Activated T-helper 17 cell treated with anti-CD3 and anti-CD28 coated beads, Interleukin-2, amount 50 U/mL, for 72 hours (primary cell): ENCODE data around the gene RBM20. TPM values are rescaled to one million over a fixed set of nuclear protein-coding genes. Genes with fewer than 3 reads are reported as not detected.

Source experiments
- ATAC-seq: fragments of 150-1000 bp; cut with Tn5 transposase; replicated peaks from 2 replicates; pipeline ENCODE4 v1.10.0; 2021; ENCODE audit warnings: mild to moderate bottlenecking, moderate library complexity
- H3K27ac Mint-ChIP-seq: one replicate; pipeline ENCODE4 v1.8.0; 2022; ENCODE audit warnings: mixed read lengths
- H3K27me3 Mint-ChIP-seq: one replicate; pipeline ENCODE4 v1.8.0; 2022; ENCODE audit warnings: mixed read lengths
- H3K36me3 Mint-ChIP-seq: one replicate; pipeline ENCODE4 v1.8.0; 2022; ENCODE audit warnings: low read depth, mild to moderate bottlenecking, mixed read lengths
- H3K4me1 Mint-ChIP-seq: one replicate; pipeline ENCODE4 v1.8.0; 2022; ENCODE audit warnings: mixed read lengths
- H3K4me3 Mint-ChIP-seq: one replicate; pipeline ENCODE4 v1.8.0; 2022; ENCODE audit warnings: mild to moderate bottlenecking, mixed read lengths
- H3K9me3 Mint-ChIP-seq: one replicate; pipeline ENCODE4 v1.8.0; 2022; ENCODE audit warnings: mixed read lengths
- total RNA-seq, 2 donors: library from RNA; stranded (reverse); gene quantifications; one replicate each; pipeline ENCODE4 v1.2.3, GENCODE V29; 2022

Gene RBM20
- total RNA-seq, 2 donors from 2014 or later, result 0.16 TPM; not detected in 1

GRCh38 chr10:110817614-110818013 lies 173.5 kb downstream of the RBM20 start:
- no peak for ATAC-seq
- Mint-ChIP-seq H3K4me1 (peaks cover 18% of the 10 kb centered on the region), H3K36me3 (no peaks in the 10 kb centered on the region), H3K9me3 (no peaks in the 10 kb centered on the region), H3K27me3 (no peaks in the 10 kb centered on the region), H3K27ac (no peak overlapping the region), H3K4me3 (no peak overlapping the region)

DNA sequence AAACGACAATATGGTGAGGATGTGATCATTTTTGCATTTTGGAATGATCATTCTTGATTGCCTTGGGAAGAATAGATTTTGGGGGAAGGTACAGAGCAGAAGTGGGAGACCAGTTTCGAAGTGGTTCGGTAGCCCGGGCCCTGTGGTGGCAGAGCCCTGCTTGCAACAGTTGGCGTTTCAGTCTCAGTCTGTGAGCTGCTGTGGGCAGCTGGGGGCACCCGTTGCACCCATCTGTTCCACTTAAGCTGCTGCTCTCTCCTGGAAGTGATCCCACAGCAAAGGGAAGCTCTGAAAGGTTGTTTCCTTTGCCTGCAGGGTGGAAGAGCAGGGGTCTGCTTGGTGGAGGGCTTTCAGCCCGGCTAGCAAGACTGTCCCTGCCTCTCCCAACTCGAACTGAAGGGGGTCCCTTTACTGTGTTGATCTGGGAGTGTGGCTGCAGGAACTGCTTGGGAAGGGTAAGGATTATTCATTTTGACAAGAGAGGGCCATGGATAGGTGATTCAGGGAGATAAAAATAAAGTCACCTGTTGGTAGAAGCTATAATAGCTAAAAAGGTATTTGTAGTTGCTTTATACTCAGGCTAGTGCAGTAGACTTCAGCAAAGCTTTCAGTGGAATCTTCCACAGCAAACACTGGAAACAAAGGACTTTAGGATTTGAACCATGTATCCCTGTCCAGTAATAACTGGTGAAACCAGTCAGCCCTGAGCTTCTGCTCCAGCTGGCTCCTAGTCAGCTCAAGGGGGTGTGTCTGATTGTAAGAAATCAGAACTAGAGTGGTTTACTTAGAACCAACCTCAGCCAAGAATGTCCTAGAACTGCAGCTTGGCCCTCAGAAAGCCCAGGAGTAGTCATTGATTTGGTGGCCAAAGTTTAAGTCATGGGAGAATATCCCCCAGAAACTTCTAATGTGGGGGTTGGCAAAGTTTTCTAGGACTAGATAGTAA lies 174.4 kb downstream of the RBM20 start:
- Mint-ChIP-seq H3K27ac (no peak overlapping the region), H3K36me3 (no peaks in the 10 kb centered on the region)

GRCh38 chr10:110820321-110820814 lies 176.2 kb downstream of the RBM20 start:
- Mint-ChIP-seq H3K27ac (no peak overlapping the region), H3K27me3 (no peaks in the 10 kb centered on the region), H3K36me3 (no peaks in the 10 kb centered on the region), H3K9me3 (no peaks in the 10 kb centered on the region), H3K4me3 (no peak overlapping the region), H3K4me1 (peaks cover 18% of the 10 kb centered on the region)
- no peak for ATAC-seq

More for the DNA sequence above, 174.4 kb downstream of the RBM20 start:
- Mint-ChIP-seq H3K27me3 (no peaks in the 10 kb centered on the region), H3K4me1 (peaks cover 18% of the 10 kb centered on the region), H3K9me3 (no peaks in the 10 kb centered on the region), H3K4me3 (no peak overlapping the region)
- no peak for ATAC-seq

DNA sequence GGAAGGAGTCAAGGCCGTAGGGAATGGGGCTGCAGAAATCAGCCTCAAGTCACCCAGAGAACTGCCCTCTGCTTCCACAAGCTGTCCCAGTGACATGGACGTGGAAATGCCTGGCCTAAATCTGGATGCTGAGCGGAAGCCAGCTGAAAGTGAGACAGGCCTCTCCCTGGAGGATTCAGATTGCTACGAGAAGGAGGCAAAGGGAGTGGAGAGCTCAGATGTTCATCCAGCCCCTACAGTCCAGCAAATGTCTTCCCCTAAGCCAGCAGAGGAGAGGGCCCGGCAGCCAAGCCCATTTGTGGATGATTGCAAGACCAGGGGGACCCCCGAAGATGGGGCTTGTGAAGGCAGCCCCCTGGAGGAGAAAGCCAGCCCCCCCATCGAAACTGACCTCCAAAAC lies 177.4 kb downstream of the RBM20 start:
- H3K9me3 Mint-ChIP-seq, result no peaks in the 10 kb centered on the region
- H3K4me3 Mint-ChIP-seq, result no peak overlapping the region
- no peaks in the 10 kb centered on the region for H3K27me3 Mint-ChIP-seq
- H3K4me1 Mint-ChIP-seq, result peaks cover 13% of the 10 kb centered on the region
- peak overlapping the region; percentile 49 for H3K27ac Mint-ChIP-seq
- H3K36me3 Mint-ChIP-seq, result no peaks in the 10 kb centered on the region
- ATAC-seq, result no peak

GRCh38 chr10:110822035-110822711 lies 178.0 kb downstream of the RBM20 start:
- peaks cover 9% of the 10 kb centered on the region for H3K4me1 Mint-ChIP-seq
- no peaks in the 10 kb centered on the region for H3K27me3 Mint-ChIP-seq
- ATAC-seq, result no peak
- H3K36me3 Mint-ChIP-seq, result no peaks in the 10 kb centered on the region
- H3K4me3 Mint-ChIP-seq, result no peak overlapping the region
- no peaks in the 10 kb centered on the region for H3K9me3 Mint-ChIP-seq
- peak overlapping the region; percentile 49 for H3K27ac Mint-ChIP-seq

- Mint-ChIP-seq H3K9me3 (no peaks in the 10 kb centered on the region), H3K4me3 (no peak overlapping the region), H3K27me3 (no peaks in the 10 kb centered on the region), H3K27ac (no peak overlapping the region), H3K4me1 (peaks cover 3% of the 10 kb centered on the region), H3K36me3 (no peaks in the 10 kb centered on the region)
- ATAC-seq, result no peak
These were observed 178.7 kb downstream of the RBM20 start for GRCh38 chr10:110822712-110823311.

DNA sequence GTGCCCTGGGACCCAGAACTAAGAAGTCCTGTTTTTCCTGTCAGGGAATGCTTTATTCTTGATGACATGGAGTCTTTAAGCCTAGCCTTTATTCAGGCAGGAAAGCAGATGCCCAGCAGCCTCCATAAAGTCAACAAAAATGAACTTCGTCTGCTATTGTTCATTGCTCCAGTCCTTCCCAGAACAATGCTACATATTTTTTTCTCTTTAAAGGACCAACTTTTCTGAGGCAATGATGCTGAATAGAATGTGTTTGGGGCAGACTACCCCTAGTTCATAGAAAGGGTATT lies 180.0 kb downstream of the RBM20 start:
- no peak overlapping the region for H3K27ac Mint-ChIP-seq
- peaks cover 3% of the 10 kb centered on the region for H3K4me1 Mint-ChIP-seq
- no peaks in the 10 kb centered on the region for H3K27me3 Mint-ChIP-seq
- no peak overlapping the region for H3K4me3 Mint-ChIP-seq
- H3K9me3 Mint-ChIP-seq, result no peaks in the 10 kb centered on the region
- no peaks in the 10 kb centered on the region for H3K36me3 Mint-ChIP-seq
- no peak for ATAC-seq

DNA sequence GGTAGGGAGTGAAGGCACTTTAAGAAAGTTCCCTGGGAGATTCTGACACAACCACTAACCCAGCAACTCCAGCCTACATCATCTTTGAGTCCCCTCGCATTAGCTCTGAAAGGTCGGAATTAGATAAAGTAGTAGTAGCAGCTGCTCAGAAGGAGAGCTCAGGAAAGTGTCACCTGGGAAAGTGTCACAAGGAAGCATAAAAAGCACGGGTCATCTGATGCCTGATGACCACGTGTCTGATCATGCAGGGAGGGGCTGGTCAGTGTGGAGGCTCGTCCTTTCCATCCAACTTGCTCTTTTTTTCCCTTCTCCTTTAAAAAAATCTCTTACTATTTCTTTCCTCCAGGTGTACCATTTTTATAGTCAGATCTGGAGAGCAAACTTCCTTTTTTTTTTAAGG lies 180.5 kb downstream of the RBM20 start:
- Mint-ChIP-seq H3K9me3 (no peaks in the 10 kb centered on the region), H3K27ac (no peak overlapping the region), H3K27me3 (no peaks in the 10 kb centered on the region), H3K4me1 (peaks cover 3% of the 10 kb centered on the region), H3K36me3 (no peaks in the 10 kb centered on the region), H3K4me3 (no peak overlapping the region)
- no peak for ATAC-seq

DNA sequence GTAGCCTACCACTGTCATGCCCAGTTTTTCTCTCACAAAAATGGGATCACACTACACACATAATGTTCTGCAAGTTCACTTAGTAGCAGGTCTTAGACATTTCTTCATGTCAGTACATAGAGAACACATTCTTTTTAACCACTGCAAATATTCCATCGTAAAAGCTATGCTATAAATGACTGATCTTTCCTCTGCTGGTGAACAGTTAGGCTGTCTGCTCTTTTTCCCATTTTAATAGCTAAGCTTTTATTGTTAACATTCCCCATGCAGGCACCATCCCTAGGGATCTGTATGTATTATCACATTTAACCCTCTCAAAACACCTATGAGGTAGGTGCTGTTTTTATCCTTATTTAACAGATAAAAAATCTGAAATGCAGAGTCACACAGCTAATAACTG lies 181.4 kb downstream of the RBM20 start:
- no peak for ATAC-seq
- Mint-ChIP-seq H3K4me3 (no peak overlapping the region), H3K27ac (no peak overlapping the region), H3K27me3 (no peaks in the 10 kb centered on the region), H3K4me1 (peaks cover 3% of the 10 kb centered on the region), H3K9me3 (no peaks in the 10 kb centered on the region), H3K36me3 (no peaks in the 10 kb centered on the region)

- H3K9me3 Mint-ChIP-seq, result no peaks in the 10 kb centered on the region
- no peaks in the 10 kb centered on the region for H3K27me3 Mint-ChIP-seq
- H3K27ac Mint-ChIP-seq, result no peak overlapping the region
- no peak for ATAC-seq
- no peak overlapping the region for H3K4me3 Mint-ChIP-seq
- H3K4me1 Mint-ChIP-seq, result no peaks in the 10 kb centered on the region
- no peaks in the 10 kb centered on the region for H3K36me3 Mint-ChIP-seq
These were observed 183.3 kb downstream of the RBM20 start for GRCh38 chr10:110827410-110827809.

DNA sequence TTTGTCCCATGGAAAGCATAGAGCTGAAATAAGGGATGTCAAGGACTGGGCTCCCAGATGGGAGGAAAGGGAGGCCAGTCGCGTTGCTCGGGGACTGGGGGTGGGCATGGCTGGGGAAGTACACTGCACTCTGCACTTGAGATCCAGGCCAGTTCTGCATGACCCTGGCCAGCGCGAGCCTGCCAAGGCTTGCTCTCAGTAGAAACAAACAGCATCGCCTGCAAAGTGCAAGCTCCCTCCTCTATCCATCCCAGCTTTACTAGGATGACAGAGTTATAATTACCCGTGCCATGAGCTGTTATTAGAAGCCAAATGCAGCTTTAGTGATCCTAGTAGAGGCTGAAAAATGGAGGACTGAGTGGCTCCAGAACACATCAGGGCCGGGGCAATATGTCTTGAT lies 183.7 kb downstream of the RBM20 start:
- no peaks in the 10 kb centered on the region for H3K27me3 Mint-ChIP-seq
- H3K36me3 Mint-ChIP-seq, result no peaks in the 10 kb centered on the region
- no peak overlapping the region for H3K27ac Mint-ChIP-seq
- no peaks in the 10 kb centered on the region for H3K4me1 Mint-ChIP-seq
- no peak overlapping the region for H3K4me3 Mint-ChIP-seq
- H3K9me3 Mint-ChIP-seq, result no peaks in the 10 kb centered on the region
- ATAC-seq, result no peak

DNA sequence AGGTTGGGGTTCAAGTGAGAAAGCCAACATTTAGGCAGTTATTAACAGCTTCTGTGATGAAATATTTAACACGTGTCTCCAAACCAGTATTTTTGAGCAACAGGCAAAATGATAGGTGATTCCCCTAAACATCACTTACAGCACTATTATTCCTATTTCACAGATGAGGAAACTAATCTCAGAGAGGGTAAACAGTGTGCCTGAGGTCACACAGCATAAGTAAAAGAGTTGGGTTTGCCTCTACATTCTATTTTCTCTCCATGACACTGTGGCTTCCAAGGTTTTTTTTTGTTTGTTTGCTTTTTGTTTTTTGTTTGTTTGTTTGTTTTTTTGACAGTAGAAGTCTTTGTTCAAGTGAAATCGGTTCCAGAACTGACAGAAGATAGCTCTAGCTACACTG lies 184.4 kb downstream of the RBM20 start:
- no peaks in the 10 kb centered on the region for H3K9me3 Mint-ChIP-seq
- ATAC-seq, result no peak

DNA sequence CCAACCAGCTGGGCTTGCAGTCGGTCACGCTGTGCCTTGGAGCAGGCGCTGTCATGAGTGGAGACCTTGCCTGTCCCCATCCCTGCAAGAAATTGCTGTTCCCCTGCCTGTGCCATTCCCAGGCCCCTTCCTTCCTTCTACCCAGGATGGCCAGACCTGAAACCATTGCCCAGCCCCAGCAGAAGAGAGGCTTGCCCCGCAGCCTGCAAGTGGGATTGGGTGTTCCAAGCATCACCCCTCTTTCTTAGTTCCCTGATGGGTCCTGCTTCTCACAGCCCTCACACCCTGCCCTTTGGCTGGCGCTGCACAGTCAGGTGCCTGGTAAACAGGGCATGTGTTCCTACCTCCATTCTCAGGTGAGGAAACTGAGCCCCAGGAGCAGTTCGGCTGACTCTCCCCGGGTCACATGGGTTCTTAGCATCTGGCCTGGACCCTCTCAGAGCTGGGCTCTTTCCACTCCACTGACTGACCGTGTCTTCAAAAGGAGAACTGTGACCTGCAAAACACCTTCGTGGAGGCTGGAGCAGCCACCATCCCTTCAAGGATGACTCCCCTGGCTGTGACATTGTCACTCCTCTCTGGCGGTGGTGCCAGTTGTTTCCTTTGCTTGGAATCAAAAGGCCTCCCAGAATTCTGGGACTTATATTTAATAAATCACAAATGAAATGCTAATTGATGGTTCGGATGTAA lies 185.7 kb downstream of the RBM20 start:
- no peak for ATAC-seq
- Mint-ChIP-seq H3K36me3 (no peaks in the 10 kb centered on the region), H3K4me3 (no peak overlapping the region), H3K4me1 (no peaks in the 10 kb centered on the region), H3K27ac (no peak overlapping the region), H3K27me3 (no peaks in the 10 kb centered on the region), H3K9me3 (no peaks in the 10 kb centered on the region)

More for the DNA sequence above, 184.4 kb downstream of the RBM20 start:
- Mint-ChIP-seq H3K4me1 (no peaks in the 10 kb centered on the region), H3K36me3 (no peaks in the 10 kb centered on the region), H3K4me3 (no peak overlapping the region), H3K27ac (no peak overlapping the region), H3K27me3 (no peaks in the 10 kb centered on the region)

DNA sequence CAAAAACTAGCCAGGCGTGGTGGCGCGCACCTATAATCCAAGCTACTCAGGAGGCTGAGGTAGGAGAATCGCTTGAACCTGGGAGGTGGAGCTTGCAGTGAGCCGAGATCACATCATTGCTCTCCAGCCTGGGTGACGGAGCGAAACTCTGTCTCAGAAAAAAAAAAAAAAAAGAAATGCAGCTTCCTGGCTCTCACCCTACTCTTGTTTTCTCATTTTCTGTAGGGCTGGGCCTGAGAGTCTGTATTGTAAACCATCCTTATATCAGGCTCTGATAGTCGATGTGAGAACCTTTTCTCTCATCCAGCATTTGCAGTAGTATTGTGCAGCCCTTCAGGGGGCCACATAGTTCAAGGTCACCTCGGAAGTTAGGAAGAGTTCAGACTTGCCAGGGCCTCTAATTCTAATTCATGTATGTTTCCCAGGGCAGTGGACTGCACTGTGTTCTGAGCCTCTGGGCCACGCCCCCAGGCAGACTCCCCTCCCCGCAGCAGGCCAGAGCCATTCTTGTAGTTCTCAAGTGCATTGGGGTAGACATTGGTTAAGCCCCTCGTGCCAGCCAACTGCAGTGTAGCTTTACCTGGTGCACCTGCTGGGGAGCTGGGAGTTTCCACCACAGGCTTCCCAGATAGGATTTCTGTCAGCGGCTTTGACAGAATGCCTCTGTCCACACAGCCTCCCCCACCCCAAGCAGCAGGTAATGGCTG lies 189.3 kb downstream of the RBM20 start:
- Mint-ChIP-seq H3K4me3 (no peak overlapping the region), H3K36me3 (no peaks in the 10 kb centered on the region), H3K4me1 (peaks cover 5% of the 10 kb centered on the region), H3K27ac (no peak overlapping the region), H3K9me3 (no peaks in the 10 kb centered on the region), H3K27me3 (no peaks in the 10 kb centered on the region)
- ATAC-seq, result no peak
